Measurements from ENCODE around the gene ASTL.

ASTL gene

GRCh38 chr2:96112501-96113366 lies 25.6 kb downstream of the ASTL start:
- DNase-seq (ENCODE audit: low spot score): no peak

- DNase-seq (ENCODE audit: low spot score): no peak
Observed at GRCh38 chr2:96111823-96112500, 26.3 kb downstream of the ASTL start.

GRCh38 chr2:96111257-96111640 lies 27.1 kb downstream of the ASTL start:
- DNase-seq (ENCODE audit: low spot score): no peak

DNA sequence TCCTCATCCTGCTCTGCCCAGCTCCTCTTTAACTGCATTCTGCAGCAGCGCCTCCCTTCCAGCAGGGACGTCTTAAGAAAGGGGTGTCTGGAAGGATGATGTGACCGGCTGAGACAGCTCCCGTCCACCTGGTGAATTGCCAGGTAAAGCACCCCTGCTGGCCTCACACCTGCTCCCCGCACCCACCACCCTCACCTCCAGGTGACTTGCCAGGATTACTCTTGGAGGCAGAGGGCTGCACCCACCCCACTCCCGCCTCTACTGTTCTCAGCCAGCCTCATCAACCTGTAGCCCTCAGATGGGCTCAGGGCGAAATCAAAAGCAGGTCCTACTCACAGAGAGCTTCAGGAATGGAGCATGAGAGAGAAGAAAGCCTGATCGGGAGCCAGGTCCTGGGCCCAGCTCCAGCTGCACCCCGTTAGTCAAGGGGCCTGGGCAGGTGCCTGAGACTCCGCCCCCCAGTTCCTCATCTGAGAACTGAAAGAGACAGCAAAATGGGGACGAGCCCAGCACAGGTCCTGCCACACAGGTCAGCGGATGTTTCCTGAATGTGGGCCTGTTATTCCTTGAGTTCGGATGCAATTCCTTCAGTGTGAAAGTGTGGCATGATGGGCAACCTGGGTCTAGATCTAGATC lies 27.6 kb downstream of the ASTL start:
- no peak for DNase-seq (ENCODE audit: low spot score)

DNA sequence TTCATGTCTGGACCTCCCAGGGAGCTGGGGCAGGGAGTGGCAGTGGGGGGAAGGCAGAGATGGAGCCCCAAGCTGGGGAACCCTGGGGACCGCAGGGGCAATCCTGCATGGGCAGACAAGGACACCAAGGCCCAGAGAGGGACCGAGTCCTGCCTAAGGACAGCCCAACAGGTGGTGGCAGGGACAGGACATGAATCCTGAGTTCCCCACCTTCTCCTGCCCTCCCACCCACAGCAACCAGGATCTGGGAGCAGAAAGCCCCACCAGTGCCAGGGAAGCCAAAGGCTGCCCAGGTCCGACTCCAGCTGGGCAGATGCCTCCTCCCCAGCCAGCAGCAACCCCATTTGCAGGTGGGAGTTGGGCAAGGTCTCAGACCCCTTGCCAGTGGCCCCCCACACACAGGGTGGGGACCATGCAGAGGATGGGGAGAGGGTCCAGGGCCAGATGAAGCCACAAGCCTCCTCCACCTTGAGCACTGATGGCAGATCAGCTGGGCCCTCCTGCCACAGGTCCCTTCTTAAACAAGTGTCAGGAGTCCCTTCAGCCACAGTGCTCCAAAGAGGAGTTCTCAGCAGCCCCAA lies 28.3 kb downstream of the ASTL start:
- DNase-seq (ENCODE audit: low spot score): no peak

DNA sequence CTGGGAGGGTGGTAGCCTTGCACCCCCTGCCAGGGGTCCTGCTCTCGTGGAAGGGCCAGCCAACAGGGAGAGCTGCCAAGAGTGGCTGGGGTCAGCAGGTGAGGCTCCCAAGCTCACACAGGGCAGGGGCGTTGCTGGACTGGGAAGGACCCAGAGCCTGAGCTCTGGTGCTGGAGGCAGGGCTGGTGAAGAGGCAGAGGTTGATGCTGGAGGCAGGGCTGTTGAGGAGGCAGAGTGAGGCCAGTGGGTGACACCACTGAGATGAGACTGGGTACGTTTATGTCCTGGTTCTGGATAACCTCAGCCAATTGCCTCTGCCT lies 29.0 kb downstream of the ASTL start:
- no peak for DNase-seq (ENCODE audit: low spot score)

GRCh38 chr2:96108541-96109360 lies 29.6 kb downstream of the ASTL start:
- no peak for DNase-seq (ENCODE audit: low spot score)

- DNase-seq (ENCODE audit: low spot score): no peak
Observed at GRCh38 chr2:96108151-96108540, 30.2 kb downstream of the ASTL start.

DNA sequence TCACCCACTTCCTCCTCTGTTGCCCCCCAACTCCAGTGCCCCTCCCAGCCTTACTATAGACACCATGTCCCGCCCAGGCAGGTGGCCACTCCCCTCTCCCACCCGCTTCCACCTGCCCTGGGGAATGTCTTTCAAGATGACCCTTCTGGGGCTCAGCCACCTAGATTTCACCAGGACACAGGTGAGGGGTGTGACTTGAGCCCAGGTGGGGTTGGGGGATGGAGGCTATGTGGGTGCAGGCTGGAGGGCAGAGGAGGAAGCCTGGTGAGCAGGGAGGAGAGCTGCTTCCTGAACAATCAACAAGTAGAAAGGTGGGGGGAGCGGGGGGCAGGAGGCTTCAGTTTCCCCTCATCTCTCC lies 30.6 kb downstream of the ASTL start:
- DNase-seq (ENCODE audit: low spot score): no peak

DNA sequence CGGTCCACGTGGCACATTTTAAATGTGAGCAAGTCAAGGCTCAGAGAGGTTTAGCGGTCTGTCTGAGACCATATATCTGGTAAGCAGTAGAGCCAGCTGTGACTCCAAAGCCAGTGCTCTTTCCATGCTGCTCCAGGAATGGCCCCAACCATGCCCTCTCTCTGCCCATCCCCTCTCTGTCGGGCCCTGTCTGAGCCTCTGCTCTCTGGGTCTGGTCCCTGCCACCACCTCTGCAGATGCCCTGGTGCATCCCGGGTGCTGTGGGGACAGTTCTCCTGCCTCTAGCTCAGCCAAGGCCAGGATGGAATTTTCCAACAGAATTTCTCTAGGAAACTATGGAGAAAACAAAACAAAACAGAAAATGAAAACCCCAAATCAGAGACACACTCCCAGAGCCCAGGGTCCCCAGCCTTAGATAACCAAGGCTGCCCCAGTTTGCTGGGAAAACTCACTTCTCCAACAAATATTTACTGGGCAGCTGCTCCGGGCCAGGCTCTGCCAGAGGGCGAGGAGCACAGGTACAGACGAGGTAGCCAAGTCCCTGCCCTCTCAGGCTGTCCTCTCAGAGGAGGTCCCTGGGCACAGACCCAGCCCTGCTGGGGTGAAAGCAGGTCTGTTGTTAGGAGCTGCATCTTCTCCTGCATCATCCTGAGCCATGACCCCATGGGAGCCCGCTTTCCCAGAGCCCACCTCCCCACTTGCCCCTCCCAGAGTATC lies 31.2 kb downstream of the ASTL start:
- DNase-seq (ENCODE audit: low spot score): no peak

GRCh38 chr2:96105994-96106715 lies 32.1 kb downstream of the ASTL start:
- no peak for DNase-seq (ENCODE audit: low spot score)

GRCh38 chr2:96105152-96105915 lies 33.0 kb downstream of the ASTL start:
- no peak for DNase-seq (ENCODE audit: low spot score)

DNA sequence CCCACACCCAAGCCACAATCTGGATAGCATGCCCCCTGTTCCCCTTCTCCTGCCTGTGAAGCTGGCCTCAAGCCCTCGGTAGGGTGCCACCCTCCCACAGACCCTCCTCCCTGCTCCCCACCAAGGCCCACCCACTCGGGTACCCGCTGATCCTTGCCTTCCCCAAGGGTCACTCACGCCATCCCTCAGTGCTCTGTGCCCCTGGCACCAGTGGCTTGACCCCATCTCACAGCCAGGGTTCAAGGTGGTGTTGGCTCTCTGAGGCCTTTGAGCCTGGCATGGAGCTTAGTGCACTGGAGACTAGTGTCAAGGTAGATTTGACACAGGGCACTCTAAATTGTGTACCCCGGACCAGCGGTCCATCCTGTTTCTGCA lies 33.8 kb downstream of the ASTL start:
- no peak for DNase-seq (ENCODE audit: low spot score)

DNA sequence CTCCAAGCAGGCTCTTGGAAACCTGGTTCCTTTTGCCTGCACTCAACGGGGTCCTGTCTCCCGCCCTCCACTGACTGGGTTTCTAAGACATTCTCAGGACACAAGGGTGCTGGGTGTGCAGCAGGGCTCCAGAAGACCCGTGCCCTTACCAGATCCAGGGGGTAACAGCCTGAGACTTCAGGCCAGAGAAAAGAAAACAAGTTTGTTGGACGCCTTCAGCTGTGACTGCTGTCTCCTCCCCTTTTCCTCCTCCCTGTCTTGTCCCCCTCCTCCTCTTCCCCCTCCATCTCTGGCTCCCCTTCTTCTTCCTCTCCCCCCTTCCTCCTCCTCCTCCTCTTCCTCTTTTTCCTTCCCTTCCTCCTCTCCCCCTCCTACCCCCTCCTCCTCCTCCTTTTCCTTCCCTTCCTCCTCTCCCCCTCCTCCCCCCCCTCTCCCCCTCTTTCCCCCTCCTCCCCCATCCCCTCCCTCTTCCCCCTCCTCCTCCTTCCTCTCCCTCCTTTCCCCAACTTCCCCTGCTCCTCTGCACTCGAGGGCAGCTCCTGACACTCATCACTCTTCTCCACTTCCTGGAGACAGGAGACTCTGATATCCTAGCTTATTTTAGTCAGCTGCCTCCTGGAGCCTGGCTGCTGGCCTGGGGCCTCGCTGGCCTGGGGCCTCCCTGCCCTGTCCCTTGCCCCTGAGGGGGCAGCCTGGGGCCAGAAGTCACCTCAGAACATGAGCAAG lies 34.4 kb downstream of the ASTL start:
- DNase-seq (ENCODE audit: low spot score): no peak

DNA sequence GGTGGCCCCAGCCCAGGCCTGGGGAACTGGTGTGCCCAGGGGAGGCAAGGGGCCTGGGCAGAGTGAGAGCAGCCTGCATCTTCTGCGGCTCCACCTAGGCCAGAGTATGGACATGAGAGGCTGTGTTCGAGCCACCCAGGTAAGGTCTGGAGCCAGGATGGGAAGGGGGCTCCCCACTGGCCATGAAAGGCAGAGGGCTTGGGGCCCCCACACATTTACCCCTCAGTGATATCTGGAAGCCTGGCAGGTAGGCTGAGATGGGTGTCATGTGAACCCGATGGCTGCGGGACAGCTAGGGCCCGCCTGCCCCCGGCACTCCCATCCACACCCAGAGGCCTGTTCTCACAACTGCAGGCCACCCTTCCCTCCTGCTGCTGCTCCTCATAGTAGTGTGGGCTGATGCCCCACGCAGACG lies 35.1 kb downstream of the ASTL start:
- no peak for DNase-seq (ENCODE audit: low spot score)

- no peak for DNase-seq (ENCODE audit: low spot score)
Observed at GRCh38 chr2:96102596-96103186, 35.6 kb downstream of the ASTL start.

DNA sequence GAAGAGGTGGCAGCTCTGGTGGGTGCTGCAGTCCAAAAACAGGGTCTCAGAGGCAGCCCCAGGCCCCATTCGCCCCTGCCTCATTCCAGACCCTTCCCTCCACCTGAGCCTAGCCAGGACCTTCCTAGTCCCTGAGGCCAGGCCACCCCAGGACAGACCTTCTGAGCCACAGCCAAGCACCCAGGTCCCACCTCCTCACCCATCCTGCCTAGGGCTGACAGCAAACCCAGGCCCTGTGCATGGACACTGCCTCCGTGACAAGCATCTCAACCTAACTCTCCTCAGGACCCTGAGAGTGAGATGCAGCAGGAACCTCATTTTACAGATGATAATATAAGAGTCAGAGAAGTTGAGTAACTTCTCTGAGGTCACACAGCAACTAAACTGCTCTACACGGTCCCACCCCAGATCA lies 37.4 kb downstream of the ASTL start:
- DNase-seq (ENCODE audit: low spot score): no peak

DNA sequence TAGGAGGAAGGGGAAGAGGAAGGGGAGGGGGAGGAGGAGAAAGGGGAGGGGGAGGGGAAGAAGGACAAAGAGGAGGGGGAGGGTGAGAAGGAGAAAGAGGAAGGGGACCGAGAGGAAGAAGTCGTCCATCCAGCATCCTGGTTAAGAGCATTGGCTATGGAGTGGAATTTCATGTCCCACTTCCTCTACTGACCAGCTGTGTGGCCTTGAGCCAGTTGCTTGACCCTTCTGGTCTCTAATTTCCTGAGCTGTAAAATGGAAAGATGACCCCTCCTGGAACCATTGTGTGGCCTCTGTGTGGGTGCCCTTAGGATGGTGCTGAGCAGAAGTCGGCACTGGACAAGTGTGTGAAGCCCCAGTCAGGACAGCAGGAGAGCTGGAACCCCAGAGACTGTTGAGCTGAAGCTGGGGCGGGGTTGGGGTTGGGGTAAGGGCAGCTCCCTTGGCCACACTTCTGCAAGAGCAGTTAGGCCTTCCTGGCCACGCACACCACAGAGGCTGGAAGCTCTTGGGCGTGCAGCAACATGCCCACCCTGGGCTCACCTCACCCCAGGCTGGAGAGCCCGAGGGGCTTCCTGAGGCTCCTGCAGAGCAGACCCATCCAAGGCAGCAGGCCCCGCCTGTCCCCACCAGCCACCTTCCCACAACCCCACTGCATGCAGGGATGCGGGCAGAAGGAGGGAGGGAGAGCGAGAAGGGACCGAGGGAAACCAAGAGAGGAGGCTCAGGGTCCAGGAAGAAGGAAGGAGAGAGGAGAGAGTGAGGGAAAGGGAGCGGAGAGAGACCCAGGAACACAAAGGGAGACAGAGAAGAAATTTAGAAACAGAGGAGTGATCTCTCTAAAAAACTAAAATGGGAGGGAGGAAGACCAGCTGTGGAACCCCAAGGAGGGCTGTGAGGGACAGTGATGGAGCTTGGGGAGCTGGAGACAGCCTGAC lies 38.2 kb downstream of the ASTL start:
- DNase-seq (ENCODE audit: low spot score): no peak
